ENCODE measurements around the gene THBS2. TPM values are rescaled to one million over a fixed set of nuclear protein-coding genes. Genes with fewer than 3 reads are reported as not detected.

THBS2 gene
- total and polyA plus RNA-seq, 10 of the 15 experiments (the other 5 are each of a cell fraction or from before 2014, with no cell fraction given) = 0.07 to 0.10 TPM; not detected in 8

DNA sequence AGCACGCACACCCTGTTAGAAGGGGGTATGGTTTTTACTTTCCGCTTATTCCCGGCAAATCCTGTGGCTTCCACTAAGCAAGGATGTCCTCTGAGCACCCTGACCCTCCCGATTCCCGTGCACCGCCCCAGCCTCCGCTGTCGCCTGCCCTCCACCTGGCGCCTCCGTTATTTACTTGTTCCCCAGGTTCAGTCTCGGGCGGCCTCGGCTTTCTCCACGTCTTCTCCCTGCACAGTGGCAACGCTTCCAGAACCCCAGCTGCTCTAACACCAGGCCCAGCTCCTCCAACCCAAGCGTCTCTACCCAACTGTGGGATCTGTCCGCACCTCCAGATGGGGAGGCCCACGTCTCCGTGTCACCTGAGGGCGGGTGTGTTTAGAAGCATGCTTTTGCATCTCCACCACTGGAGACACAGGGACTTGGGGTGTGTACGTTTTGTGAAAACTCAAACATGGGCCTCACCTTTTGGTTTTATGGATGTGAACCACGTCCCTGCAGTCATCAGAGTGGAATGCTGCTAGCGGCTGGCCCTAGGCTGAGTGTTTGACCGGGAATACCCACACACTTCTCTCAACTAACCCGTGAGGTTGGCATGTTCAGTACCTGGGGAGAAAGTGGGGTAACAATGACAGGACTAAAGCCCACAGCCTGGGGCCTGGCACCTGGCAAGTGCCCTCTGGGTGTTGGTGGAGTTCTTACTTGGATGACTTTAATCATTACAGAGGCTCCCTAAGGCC lies 79.9 kb downstream of the THBS2 start (continued):
- TF ChIP-seq CEBPB (IDR thresholded peaks at IDR 0.05; ENCODE audit: borderline replicate concordance in 1 of 2, low read depth in 2 of 2, low read length in 2 of 2) (no peak), MYC (IDR thresholded peaks at IDR 0.05; ENCODE audit: insufficient read depth, insufficient read length, insufficient replicate concordance, low read length, severe bottlenecking) (no peak), KLF5 (IDR thresholded peaks at IDR 0.05; ENCODE audit: partially characterized antibody) (no peak), SMAD1 (IDR thresholded peaks at IDR 0.05; ENCODE audit: low read depth, partially characterized antibody) (no peak), NFYB (IDR thresholded peaks at IDR 0.05; ENCODE audit: insufficient read depth, low read depth, low read length) (no peak)
- TF ChIP-seq, protein P1, sequence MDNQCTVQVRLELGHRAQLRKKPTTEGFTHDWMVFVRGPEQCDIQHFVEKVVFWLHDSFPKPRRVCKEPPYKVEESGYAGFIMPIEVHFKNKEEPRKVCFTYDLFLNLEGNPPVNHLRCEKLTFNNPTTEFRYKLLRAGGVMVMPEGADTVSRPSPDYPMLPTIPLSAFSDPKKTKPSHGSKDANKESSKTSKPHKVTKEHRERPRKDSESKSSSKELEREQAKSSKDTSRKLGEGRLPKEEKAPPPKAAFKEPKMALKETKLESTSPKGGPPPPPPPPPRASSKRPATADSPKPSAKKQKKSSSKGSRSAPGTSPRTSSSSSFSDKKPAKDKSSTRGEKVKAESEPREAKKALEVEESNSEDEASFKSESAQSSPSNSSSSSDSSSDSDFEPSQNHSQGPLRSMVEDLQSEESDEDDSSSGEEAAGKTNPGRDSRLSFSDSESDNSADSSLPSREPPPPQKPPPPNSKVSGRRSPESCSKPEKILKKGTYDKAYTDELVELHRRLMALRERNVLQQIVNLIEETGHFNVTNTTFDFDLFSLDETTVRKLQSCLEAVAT (IDR thresholded peaks at IDR 0.05) = no peak

DNA sequence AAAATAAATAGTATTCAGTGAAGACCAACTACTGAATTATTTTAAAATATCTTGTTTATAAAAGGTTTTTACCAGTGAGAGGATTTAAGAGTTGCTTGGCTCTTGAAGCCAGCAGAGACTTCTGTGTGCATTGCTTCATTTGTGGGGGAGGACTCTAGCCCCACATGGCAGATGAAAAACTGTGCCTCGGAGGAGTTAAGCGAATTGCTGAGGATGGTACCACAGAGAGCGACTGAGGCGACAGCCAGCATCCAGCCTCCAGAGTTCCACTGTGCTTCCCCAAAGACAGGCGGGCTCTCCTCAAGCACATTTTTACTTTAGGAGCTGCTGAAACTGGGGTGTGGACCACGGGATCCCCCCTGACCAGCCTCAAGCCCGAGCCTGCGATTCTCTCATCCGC lies 80.7 kb downstream of the THBS2 start:
- Histone ChIP-seq H3K36me3 (ENCODE audit: control insufficient read depth in 2 of 2, insufficient read depth in 2 of 2, low read length in 1 of 2) (no peaks in the 10 kb centered on the region), H3K79me2 (ENCODE audit: control insufficient read depth, insufficient read depth, low read length) (no peaks in the 10 kb centered on the region), H3K9ac (ENCODE audit: control insufficient read depth, insufficient read depth, low read length) (no peak overlapping the region), H3K4me2 (ENCODE audit: control insufficient read depth, insufficient read depth) (no peak overlapping the region), H3K27me3 (replicated peaks in 1 of 2; ENCODE audit: control insufficient read depth in 2 of 2, insufficient read depth in 2 of 2, low read length in 1 of 2) (no peaks in the 10 kb centered on the region), H3K9me3 (replicated peaks; ENCODE audit: control insufficient read depth, insufficient read depth, low read length) (no peaks in the 10 kb centered on the region), H3K4me3 (no peak overlapping the region), H3K27ac (ENCODE audit: control insufficient read depth, insufficient read depth) (no peak overlapping the region), H2AFZ (ENCODE audit: control insufficient read depth, low read depth, low read length) (no peak overlapping the region), H4K20me1 (ENCODE audit: control insufficient read depth, insufficient read depth) (no peaks in the 10 kb centered on the region), H3K4me1 (ENCODE audit: control insufficient read depth, insufficient read depth, low read length) (no peaks in the 10 kb centered on the region)
- intact Hi-C loops (cut with micrococcal nuclease; ENCODE audit: unreplicated experiment) (no loop called here), in situ Hi-C loops (cut with MboI) (no loop called here)
- WGBS (ENCODE audit: insufficient coverage, insufficient replicate concordance, low lambda C conversion rate, missing lambda C conversion rate) = 70% methylated on average over 9 of the region's 9 CpGs
- DNase-seq (ENCODE audit: low read depth, low spot score) = no peak
- FAIRE-seq = no peak
- ChIA-PET POLR2A (no interaction called here), CTCF (no interaction called here), SMC1A (ENCODE audit: uncharacterized antibody, unreplicated experiment) (no interaction called here), RAD21 (ENCODE audit: unreplicated experiment) (no interaction called here)
- no peak for ATAC-seq
- no TSS peak for BruUV-seq (replicated peaks)
- TF ChIP-seq ZNF217 (IDR thresholded peaks at IDR 0.05) (no peak), TCF12 (IDR thresholded peaks at IDR 0.05; ENCODE audit: low read depth, low read length) (no peak), ASH2L (IDR thresholded peaks at IDR 0.05; ENCODE audit: borderline replicate concordance, low read depth) (no peak), SP1 (IDR thresholded peaks at IDR 0.05; ENCODE audit: low read depth, low read length) (no peak), NFXL1 (IDR thresholded peaks at IDR 0.05; ENCODE audit: borderline replicate concordance) (no peak), KDM1A (IDR thresholded peaks at IDR 0.05; ENCODE audit: borderline replicate concordance) (no peak), SUPT20H (IDR thresholded peaks at IDR 0.05; ENCODE audit: borderline replicate concordance, control insufficient read depth, low read depth, low read length) (no peak), ZZZ3 (IDR thresholded peaks at IDR 0.05; ENCODE audit: control insufficient read depth, insufficient read length, low read depth) (no peak)
- TF ChIP-seq, protein P1 (IDR thresholded peaks at IDR 0.05) = no peak
- TF ChIP-seq, protein P2, sequence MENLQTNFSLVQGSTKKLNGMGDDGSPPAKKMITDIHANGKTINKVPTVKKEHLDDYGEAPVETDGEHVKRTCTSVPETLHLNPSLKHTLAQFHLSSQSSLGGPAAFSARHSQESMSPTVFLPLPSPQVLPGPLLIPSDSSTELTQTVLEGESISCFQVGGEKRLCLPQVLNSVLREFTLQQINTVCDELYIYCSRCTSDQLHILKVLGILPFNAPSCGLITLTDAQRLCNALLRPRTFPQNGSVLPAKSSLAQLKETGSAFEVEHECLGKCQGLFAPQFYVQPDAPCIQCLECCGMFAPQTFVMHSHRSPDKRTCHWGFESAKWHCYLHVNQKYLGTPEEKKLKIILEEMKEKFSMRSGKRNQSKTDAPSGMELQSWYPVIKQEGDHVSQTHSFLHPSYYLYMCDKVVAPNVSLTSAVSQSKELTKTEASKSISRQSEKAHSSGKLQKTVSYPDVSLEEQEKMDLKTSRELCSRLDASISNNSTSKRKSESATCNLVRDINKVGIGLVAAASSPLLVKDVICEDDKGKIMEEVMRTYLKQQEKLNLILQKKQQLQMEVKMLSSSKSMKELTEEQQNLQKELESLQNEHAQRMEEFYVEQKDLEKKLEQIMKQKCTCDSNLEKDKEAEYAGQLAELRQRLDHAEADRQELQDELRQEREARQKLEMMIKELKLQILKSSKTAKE (IDR thresholded peaks at IDR 0.05; ENCODE audit: low read depth, poor library complexity, severe bottlenecking) = no peak
- TF ChIP-seq, protein P3, sequence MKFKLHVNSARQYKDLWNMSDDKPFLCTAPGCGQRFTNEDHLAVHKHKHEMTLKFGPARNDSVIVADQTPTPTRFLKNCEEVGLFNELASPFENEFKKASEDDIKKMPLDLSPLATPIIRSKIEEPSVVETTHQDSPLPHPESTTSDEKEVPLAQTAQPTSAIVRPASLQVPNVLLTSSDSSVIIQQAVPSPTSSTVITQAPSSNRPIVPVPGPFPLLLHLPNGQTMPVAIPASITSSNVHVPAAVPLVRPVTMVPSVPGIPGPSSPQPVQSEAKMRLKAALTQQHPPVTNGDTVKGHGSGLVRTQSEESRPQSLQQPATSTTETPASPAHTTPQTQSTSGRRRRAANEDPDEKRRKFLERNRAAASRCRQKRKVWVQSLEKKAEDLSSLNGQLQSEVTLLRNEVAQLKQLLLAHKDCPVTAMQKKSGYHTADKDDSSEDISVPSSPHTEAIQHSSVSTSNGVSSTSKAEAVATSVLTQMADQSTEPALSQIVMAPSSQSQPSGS (IDR thresholded peaks at IDR 0.05; ENCODE audit: low read length) = no peak

Data from GM12878 (cell line).